HEK293 (cell line): ENCODE measurements around the gene HSD17B10.
A peak's percentile ranks its signal among the peaks of the same experiment; 100 is the strongest.

Source experiments
- KLF9 ChIP-seq: fragments of 450-650 bp; formaldehyde crosslinking; IDR thresholded peaks from 2 replicates; pipeline ENCODE4 v1.5.1; 2016; ENCODE audit warnings: missing biosample characterization, missing genetic modification characterization, low read depth
- PATZ1 ChIP-seq: fragments of 450-650 bp; formaldehyde crosslinking; IDR thresholded peaks from 2 replicates; pipeline ENCODE4 v1.5.1; 2016; ENCODE audit warnings: missing biosample characterization, missing genetic modification characterization
- ZBTB6 ChIP-seq: fragments of 450-650 bp; formaldehyde crosslinking; IDR thresholded peaks from 2 replicates; pipeline ENCODE4 v1.5.1; 2017; ENCODE audit warnings: missing biosample characterization, missing genetic modification characterization
- ZFP37 ChIP-seq: fragments of 450-650 bp; formaldehyde crosslinking; IDR thresholded peaks from 2 replicates; pipeline ENCODE4 v1.5.1; 2016; ENCODE audit warnings: missing biosample characterization, missing genetic modification characterization
- ZNF121 ChIP-seq: fragments of 450-650 bp; formaldehyde crosslinking; IDR thresholded peaks from 2 replicates; pipeline ENCODE4 v1.5.1; 2016; ENCODE audit warnings: missing biosample characterization, missing genetic modification characterization
- ZNF132 ChIP-seq: fragments of 450-650 bp; formaldehyde crosslinking; IDR thresholded peaks from 2 replicates; pipeline ENCODE4 v1.5.1; 2017; ENCODE audit warnings: missing biosample characterization, missing genetic modification characterization, borderline replicate concordance
- ZNF157 ChIP-seq: fragments of 450-650 bp; formaldehyde crosslinking; IDR thresholded peaks from 2 replicates; pipeline ENCODE4 v1.5.1; 2016; ENCODE audit warnings: missing biosample characterization, missing genetic modification characterization
- ZNF184 ChIP-seq: fragments of 450-650 bp; IDR thresholded peaks from 2 replicates; pipeline ENCODE4 v1.5.1; 2018; ENCODE audit warnings: missing biosample characterization, mild to moderate bottlenecking, missing genetic modification characterization
- ZNF211 ChIP-seq: fragments of 450-650 bp; formaldehyde crosslinking; IDR thresholded peaks from 2 replicates; pipeline ENCODE4 v1.5.1; 2016; ENCODE audit warnings: low read depth, missing biosample characterization, missing genetic modification characterization
- ZNF214 ChIP-seq: fragments of 450-650 bp; formaldehyde crosslinking; IDR thresholded peaks from 2 replicates; pipeline ENCODE4 v1.5.1; 2017; ENCODE audit warnings: missing biosample characterization, mild to moderate bottlenecking, missing genetic modification characterization, borderline replicate concordance
- ZNF280D ChIP-seq: fragments of 450-650 bp; formaldehyde crosslinking; IDR thresholded peaks from 2 replicates; pipeline ENCODE4 v1.5.1; 2016; ENCODE audit warnings: missing biosample characterization, missing genetic modification characterization
- ZNF335 ChIP-seq: fragments of 450-650 bp; formaldehyde crosslinking; conservative IDR thresholded peaks from 2 replicates; pipeline ENCODE4 v1.5.1; 2016; ENCODE audit warnings: missing biosample characterization, missing genetic modification characterization
- ZNF391 ChIP-seq: fragments of 450-650 bp; formaldehyde crosslinking; IDR thresholded peaks from 2 replicates; pipeline ENCODE4 v1.5.1; 2016; ENCODE audit warnings: low read depth, missing biosample characterization, missing genetic modification characterization, borderline replicate concordance
- ZNF426 ChIP-seq: fragments of 450-650 bp; formaldehyde crosslinking; IDR thresholded peaks from 2 replicates; pipeline ENCODE4 v1.5.1; 2017; ENCODE audit warnings: missing biosample characterization, missing genetic modification characterization, mild to moderate bottlenecking, inconsistent platforms, moderate library complexity
- ZNF433 ChIP-seq: fragments of 450-650 bp; formaldehyde crosslinking; IDR thresholded peaks from 2 replicates; pipeline ENCODE4 v1.5.1; 2016; ENCODE audit warnings: missing biosample characterization, missing genetic modification characterization, low read depth
- ZNF514 ChIP-seq: fragments of 450-650 bp; formaldehyde crosslinking; IDR thresholded peaks from 2 replicates; pipeline ENCODE4 v1.5.1; 2016; ENCODE audit warnings: missing biosample characterization, missing genetic modification characterization
- ZNF558 ChIP-seq: fragments of 450-650 bp; formaldehyde crosslinking; IDR thresholded peaks from 2 replicates; pipeline ENCODE4 v1.5.1; 2016; ENCODE audit warnings: missing biosample characterization, missing genetic modification characterization
- ZNF658 ChIP-seq: fragments of 450-650 bp; formaldehyde crosslinking; IDR thresholded peaks from 2 replicates; pipeline ENCODE4; 2016; ENCODE audit warnings: missing biosample characterization, missing genetic modification characterization
- ZNF664 ChIP-seq: fragments of 450-650 bp; formaldehyde crosslinking; IDR thresholded peaks from 2 replicates; pipeline ENCODE4 v1.5.1; 2016; ENCODE audit warnings: missing biosample characterization, missing genetic modification characterization
- ZNF830 ChIP-seq: fragments of 450-650 bp; IDR thresholded peaks from 2 replicates; pipeline ENCODE4 v1.5.0; 2018; ENCODE audit warnings: missing biosample characterization, missing genetic modification characterization, low read depth, mild to moderate bottlenecking, moderate library complexity
- ZNF843 ChIP-seq: fragments of 450-650 bp; formaldehyde crosslinking; IDR thresholded peaks from 2 replicates; pipeline ENCODE4 v1.5.1; 2016; ENCODE audit warnings: missing biosample characterization, missing genetic modification characterization
- ZSCAN23 ChIP-seq: fragments of 450-650 bp; formaldehyde crosslinking; IDR thresholded peaks from 2 replicates; pipeline ENCODE4 v1.5.1; 2016; ENCODE audit warnings: missing biosample characterization, missing genetic modification characterization
- TF ChIP-seq, protein P1 (sequence below): fragments of 450-650 bp; formaldehyde crosslinking; IDR thresholded peaks from 2 replicates; pipeline ENCODE4 v1.5.1; 2016; ENCODE audit warnings: missing biosample characterization, missing genetic modification characterization
- TF ChIP-seq, protein P2 (sequence below): fragments of 450-650 bp; formaldehyde crosslinking; IDR thresholded peaks from 2 replicates; pipeline ENCODE4 v1.5.1; 2016; ENCODE audit warnings: missing biosample characterization, missing genetic modification characterization
- TF ChIP-seq, protein P3 (sequence below): fragments of 450-650 bp; formaldehyde crosslinking; conservative IDR thresholded peaks from 2 replicates; pipeline ENCODE4 v1.5.1; 2016; ENCODE audit warnings: low read depth, missing biosample characterization, missing genetic modification characterization

HSD17B10 gene

DNA sequence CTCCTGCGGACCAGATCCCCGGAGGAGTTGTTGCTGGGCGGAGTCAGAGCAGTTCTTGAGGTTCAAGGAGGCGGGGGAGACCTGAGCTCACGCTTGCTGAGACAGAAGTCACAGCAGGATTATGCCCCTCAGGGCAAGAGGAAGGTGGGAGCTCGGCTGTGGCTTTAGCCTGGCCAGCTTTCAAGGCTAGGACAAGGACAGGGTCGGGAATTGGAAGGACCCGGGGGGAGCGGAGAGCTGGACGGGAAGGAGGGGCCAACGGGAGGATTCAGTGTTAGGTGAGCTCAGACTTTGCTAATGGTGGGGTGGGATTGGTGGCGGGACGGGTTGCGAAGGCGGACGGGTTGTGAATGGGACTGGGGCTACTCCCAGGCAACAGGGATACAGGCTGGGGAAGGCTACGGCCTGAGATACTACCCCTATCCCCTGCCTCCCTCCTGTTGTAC is 11.3 kb downstream of the HSD17B10 start, which contains the start of gene RIBC1 (continued):
- TF ChIP-seq PATZ1 (tag by site-specific recombination) (peak; percentile 82), ZNF514 (tag by site-specific recombination) (no peak), ZNF433 (tag by site-specific recombination) (no peak), ZNF280D (tag by site-specific recombination) (no peak), ZNF664 (tag by site-specific recombination) (no peak), ZNF211 (tag by site-specific recombination) (no peak), KLF9 (no peak; the same call in 1 of the 2 replicates), ZNF335 (tag by site-specific recombination) (peak; percentile 96), ZNF830 (tag by site-specific recombination) (no peak), ZNF558 (tag by site-specific recombination) (no peak), ZNF157 (tag by site-specific recombination) (no peak), ZNF391 (no peak), ZNF426 (tag by site-specific recombination) (no peak), ZSCAN23 (no peak), ZNF184 (tag by site-specific recombination) (no peak), ZNF843 (tag by site-specific recombination) (no peak; the same call in 1 of the 2 replicates), ZNF658 (tag by site-specific recombination) (no peak), ZFP37 (no peak), ZNF214 (tag by site-specific recombination) (no peak), ZNF132 (tag by site-specific recombination) (no peak), ZNF121 (tag by site-specific recombination) (no peak), ZBTB6 (tag by site-specific recombination) (no peak)
- TF ChIP-seq, protein P1, sequence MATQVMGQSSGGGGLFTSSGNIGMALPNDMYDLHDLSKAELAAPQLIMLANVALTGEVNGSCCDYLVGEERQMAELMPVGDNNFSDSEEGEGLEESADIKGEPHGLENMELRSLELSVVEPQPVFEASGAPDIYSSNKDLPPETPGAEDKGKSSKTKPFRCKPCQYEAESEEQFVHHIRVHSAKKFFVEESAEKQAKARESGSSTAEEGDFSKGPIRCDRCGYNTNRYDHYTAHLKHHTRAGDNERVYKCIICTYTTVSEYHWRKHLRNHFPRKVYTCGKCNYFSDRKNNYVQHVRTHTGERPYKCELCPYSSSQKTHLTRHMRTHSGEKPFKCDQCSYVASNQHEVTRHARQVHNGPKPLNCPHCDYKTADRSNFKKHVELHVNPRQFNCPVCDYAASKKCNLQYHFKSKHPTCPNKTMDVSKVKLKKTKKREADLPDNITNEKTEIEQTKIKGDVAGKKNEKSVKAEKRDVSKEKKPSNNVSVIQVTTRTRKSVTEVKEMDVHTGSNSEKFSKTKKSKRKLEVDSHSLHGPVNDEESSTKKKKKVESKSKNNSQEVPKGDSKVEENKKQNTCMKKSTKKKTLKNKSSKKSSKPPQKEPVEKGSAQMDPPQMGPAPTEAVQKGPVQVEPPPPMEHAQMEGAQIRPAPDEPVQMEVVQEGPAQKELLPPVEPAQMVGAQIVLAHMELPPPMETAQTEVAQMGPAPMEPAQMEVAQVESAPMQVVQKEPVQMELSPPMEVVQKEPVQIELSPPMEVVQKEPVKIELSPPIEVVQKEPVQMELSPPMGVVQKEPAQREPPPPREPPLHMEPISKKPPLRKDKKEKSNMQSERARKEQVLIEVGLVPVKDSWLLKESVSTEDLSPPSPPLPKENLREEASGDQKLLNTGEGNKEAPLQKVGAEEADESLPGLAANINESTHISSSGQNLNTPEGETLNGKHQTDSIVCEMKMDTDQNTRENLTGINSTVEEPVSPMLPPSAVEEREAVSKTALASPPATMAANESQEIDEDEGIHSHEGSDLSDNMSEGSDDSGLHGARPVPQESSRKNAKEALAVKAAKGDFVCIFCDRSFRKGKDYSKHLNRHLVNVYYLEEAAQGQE: no peak
- TF ChIP-seq, protein P2, sequence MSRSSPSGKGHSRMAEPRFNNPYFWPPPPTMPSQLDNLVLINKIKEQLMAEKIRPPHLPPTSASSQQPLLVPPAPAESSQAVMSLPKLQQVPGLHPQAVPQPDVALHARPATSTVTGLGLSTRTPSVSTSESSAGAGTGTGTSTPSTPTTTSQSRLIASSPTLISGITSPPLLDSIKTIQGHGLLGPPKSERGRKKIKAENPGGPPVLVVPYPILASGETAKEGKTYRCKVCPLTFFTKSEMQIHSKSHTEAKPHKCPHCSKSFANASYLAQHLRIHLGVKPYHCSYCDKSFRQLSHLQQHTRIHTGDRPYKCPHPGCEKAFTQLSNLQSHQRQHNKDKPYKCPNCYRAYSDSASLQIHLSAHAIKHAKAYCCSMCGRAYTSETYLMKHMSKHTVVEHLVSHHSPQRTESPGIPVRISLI: no peak
- TF ChIP-seq, protein P3, sequence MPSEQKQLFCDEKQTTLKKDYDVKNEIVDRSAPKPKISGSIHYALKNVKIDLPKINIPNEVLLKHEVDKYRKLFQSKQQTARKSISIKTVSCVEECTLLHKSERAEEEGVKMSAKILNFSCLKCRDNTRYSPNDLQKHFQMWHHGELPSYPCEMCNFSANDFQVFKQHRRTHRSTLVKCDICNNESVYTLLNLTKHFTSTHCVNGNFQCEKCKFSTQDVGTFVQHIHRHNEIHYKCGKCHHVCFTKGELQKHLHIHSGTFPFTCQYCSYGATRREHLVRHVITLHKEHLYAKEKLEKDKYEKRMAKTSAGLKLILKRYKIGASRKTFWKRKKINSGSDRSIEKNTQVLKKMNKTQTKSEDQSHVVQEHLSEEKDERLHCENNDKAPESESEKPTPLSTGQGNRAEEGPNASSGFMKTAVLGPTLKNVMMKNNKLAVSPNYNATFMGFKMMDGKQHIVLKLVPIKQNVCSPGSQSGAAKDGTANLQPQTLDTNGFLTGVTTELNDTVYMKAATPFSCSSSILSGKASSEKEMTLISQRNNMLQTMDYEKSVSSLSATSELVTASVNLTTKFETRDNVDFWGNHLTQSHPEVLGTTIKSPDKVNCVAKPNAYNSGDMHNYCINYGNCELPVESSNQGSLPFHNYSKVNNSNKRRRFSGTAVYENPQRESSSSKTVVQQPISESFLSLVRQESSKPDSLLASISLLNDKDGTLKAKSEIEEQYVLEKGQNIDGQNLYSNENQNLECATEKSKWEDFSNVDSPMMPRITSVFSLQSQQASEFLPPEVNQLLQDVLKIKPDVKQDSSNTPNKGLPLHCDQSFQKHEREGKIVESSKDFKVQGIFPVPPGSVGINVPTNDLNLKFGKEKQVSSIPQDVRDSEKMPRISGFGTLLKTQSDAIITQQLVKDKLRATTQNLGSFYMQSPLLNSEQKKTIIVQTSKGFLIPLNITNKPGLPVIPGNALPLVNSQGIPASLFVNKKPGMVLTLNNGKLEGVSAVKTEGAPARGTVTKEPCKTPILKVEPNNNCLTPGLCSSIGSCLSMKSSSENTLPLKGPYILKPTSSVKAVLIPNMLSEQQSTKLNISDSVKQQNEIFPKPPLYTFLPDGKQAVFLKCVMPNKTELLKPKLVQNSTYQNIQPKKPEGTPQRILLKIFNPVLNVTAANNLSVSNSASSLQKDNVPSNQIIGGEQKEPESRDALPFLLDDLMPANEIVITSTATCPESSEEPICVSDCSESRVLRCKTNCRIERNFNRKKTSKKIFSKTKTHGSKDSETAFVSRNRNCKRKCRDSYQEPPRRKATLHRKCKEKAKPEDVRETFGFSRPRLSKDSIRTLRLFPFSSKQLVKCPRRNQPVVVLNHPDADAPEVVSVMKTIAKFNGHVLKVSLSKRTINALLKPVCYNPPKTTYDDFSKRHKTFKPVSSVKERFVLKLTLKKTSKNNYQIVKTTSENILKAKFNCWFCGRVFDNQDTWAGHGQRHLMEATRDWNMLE (tag by site-specific recombination): no peak
